22Rv1 (cell line): ENCODE results near the gene AP4E1.

Source experiments
- H3K27ac ChIP-seq: fragments of 450-650 bp; 2 replicates; pipeline ENCODE4 v1.5.1; 2017
- ZFX ChIP-seq: fragments of 450-650 bp; IDR thresholded peaks from 2 replicates; pipeline ENCODE4 v1.6.1; 2017; ENCODE audit warnings: antibody characterized with exemption, borderline replicate concordance
- TF ChIP-seq, protein P1 (sequence below): fragments of 450-650 bp; IDR thresholded peaks from 2 replicates; pipeline ENCODE4 v1.5.1; 2017; ENCODE audit warnings: mild to moderate bottlenecking

Gene AP4E1

DNA sequence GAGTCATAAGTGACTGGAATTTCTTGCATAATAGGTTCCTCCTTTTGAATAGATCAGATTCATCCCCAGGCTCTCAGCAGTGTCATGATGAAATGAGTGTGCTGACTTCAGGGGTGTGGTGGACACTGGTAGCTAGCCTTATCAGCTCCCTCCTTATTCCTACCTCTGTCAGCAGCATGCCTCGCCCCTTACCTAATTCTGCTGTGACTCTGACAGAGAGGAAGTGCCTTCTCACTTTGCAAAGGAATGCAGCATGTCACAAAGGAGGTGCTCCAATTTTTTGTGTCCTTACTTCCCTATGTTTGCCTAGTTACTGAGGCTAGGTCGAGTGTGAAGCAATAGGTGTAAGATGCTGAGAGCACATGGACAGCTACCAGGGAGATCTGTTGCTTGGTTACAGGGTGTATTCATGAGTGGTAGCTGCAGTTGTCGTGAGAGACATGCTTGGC lies 95.6 kb downstream of the AP4E1 start:
- TF ChIP-seq ZFX, result no peak
- TF ChIP-seq, protein P1, sequence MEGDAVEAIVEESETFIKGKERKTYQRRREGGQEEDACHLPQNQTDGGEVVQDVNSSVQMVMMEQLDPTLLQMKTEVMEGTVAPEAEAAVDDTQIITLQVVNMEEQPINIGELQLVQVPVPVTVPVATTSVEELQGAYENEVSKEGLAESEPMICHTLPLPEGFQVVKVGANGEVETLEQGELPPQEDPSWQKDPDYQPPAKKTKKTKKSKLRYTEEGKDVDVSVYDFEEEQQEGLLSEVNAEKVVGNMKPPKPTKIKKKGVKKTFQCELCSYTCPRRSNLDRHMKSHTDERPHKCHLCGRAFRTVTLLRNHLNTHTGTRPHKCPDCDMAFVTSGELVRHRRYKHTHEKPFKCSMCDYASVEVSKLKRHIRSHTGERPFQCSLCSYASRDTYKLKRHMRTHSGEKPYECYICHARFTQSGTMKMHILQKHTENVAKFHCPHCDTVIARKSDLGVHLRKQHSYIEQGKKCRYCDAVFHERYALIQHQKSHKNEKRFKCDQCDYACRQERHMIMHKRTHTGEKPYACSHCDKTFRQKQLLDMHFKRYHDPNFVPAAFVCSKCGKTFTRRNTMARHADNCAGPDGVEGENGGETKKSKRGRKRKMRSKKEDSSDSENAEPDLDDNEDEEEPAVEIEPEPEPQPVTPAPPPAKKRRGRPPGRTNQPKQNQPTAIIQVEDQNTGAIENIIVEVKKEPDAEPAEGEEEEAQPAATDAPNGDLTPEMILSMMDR, result no peak
- no peak overlapping the region for H3K27ac ChIP-seq

DNA sequence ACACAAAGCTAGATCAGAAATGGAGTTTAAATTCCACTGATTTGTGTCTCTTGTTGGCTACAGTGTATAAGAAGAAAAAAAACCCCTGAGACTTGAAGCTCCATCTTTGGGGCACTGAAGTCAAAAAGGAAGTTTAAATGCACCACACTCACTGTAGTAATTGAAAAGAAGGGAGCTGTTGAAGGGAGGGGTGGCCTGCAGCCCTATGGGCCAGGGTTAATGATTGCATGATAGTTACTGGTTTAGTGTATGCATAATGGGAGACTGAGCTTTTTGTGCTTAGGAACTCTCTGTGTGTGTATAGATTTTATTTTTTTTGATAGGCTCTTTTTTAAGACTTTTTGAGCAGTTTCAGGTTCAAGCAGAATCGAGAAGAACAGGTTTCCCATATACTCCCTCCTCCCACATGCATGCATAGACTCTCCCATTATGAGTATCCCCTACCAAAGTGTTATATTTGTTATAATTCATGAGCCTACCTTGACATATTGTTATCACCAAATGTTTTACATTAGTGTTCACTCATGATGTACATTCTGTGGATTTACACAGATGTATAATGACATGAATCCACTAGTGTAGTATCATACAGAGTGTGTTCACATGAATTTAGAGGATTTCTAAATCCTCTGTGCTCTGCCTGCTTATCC lies 98.0 kb downstream of the AP4E1 start:
- no peak overlapping the region for H3K27ac ChIP-seq
- TF ChIP-seq ZFX, result no peak
- TF ChIP-seq, protein P1, result no peak

DNA sequence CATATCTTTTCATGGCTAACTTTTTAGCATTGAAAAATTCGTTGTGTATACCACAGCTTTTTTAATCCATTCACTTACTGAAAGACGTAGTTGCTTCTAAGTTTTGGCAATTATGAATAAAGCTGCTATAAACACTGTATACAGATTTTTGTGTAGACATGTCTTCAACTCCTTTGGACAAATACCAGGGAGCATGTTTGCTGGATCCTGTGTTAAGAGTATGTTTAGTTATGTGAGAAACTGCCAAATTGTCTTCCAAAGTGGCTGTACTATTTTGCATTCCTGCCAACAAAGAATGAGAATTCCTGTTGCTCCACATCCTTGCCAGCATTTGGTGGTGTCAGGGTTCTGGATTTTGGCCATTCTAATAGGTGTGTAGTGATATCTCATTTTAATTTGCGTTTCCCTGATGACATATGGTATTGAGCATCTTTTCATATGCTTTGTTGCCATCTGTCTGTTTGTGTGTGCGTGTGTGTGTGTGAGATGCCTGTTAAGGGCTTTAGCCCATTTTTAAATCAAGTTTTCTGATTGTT lies 98.7 kb downstream of the AP4E1 start:
- TF ChIP-seq, protein P1, result no peak
- TF ChIP-seq ZFX, result no peak
- no peak overlapping the region for H3K27ac ChIP-seq

DNA sequence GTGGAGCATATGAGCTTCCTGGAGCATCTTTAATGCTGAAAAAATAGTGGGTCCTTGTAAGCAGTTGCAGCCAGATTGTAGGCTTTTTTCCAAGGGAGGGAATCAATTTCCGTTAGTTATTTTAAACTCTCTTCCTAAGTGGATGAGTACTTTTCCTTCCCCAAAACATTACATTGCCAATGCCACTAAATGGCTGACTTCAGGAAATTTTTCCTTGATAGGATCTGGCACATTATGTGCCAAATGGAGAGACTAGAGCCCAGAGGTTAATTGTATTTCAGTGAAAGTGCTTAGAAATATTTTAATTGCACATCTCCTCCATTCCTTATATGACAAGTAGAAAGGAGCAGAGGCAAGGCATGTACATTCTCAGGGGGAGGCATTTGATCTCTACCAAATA lies 102.7 kb downstream of the AP4E1 start:
- no peak overlapping the region for H3K27ac ChIP-seq
- no peak for TF ChIP-seq ZFX
- TF ChIP-seq, protein P1, result no peak

DNA sequence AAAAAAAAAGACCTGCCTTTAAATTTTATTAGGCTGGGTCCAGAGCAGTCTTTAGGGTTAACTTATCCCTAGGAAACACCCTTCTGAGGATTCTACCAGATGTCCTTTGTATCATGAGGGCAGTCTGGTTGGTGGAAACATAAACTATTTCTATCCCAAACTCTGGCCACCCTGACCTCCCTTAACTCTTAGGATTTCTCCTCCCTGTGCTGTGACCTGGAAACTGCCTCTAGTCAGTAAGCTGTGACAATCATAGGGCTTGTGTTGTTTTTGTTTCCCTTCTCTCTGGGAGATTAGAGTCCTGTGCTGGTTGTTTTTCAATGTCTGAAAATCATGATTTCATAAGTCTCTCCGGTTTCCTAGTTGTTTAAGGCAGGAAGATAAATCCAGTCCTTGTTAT lies 108.1 kb downstream of the AP4E1 start:
- H3K27ac ChIP-seq, result no peak overlapping the region
- TF ChIP-seq, protein P1, result no peak
- no peak for TF ChIP-seq ZFX

DNA sequence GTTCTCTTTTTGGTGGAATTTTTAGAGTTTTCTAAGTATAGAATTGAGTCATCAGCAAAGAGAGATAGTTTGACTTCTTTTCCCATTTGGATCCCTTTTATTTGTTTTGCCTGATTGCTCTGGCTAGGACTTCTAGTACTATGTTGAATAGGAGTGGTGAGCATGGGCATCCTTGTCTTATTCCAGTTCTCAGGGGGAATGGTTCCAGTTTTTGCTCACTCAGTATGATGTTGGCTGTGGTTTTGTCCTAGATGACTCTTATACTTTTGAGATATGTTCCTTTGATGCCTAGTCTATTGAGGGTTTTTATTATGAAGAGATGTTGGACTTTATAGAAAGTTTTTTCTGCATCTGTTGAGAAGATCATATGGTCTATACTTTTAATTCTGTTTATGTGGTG lies 113.7 kb downstream of the AP4E1 start:
- TF ChIP-seq ZFX, result no peak
- TF ChIP-seq, protein P1, result no peak
- no peak overlapping the region for H3K27ac ChIP-seq

DNA sequence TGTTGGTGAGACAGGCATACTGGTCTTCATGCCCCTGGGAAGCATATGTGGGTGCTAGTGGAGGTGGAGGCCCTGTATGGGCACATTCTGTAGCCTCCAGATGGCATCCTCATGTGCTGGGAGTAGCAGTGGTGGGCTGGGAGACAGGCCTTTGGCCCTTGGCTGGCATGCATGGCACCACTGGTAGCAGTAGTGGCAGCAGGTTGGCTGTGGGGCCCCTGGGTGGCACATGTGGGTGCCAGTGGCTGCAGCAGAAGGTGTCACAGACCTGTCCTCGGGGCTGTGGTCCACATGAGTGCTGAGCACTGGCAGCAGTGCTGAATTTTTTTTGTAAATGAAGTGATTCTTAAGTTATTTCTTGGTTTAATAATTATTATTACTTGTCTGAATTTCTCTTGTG lies 115.0 kb downstream of the AP4E1 start:
- no peak overlapping the region for H3K27ac ChIP-seq
- no peak for TF ChIP-seq ZFX
- TF ChIP-seq, protein P1, result no peak
